ENCODE data around the gene HAUS7.

HAUS7 gene

GRCh38 chrX:153475751-153476281, 5.4 kb upstream of the HAUS7 start:
- DNase-seq, result no peak

GRCh38 chrX:153475271-153475670, 4.9 kb upstream of the HAUS7 start:
- no peak for DNase-seq

GRCh38 chrX:153474718-153475117, 4.3 kb upstream of the HAUS7 start:
- peak; percentile 45 to 61 for DNase-seq

GRCh38 chrX:153474266-153474665, 3.9 kb upstream of the HAUS7 start:
- DNase-seq, result no peak

GRCh38 chrX:153473126-153473525, 2.8 kb upstream of the HAUS7 start:
- no peak for DNase-seq

- DNase-seq, result no peak
These were observed 1.4 kb upstream of the HAUS7 start for GRCh38 chrX:153471663-153472280.

GRCh38 chrX:153469811-153470410, 465 bp downstream of the HAUS7 start:
- DNase-seq, result no peak

- no peak for DNase-seq
These were observed 2.3 kb downstream of the HAUS7 start for GRCh38 chrX:153468008-153468580.

GRCh38 chrX:153465691-153466380, 4.5 kb downstream of the HAUS7 start:
- no peak for DNase-seq

- no peak for DNase-seq
These were observed 6.3 kb downstream of the HAUS7 start for GRCh38 chrX:153464116-153464515.

- DNase-seq, result no peak
These were observed 6.8 kb downstream of the HAUS7 start for GRCh38 chrX:153463556-153463955.

GRCh38 chrX:153463031-153463430, 7.3 kb downstream of the HAUS7 start:
- no peak for DNase-seq

- DNase-seq, result no peak
These were observed 8.1 kb downstream of the HAUS7 start for GRCh38 chrX:153462291-153462690.

- DNase-seq, result peak; percentile 39 to 40
These were observed 9.6 kb downstream of the HAUS7 start for GRCh38 chrX:153460826-153461225.

GRCh38 chrX:153459986-153460385, 10.4 kb downstream of the HAUS7 start:
- no peak for DNase-seq

- DNase-seq, result no peak
These were observed 11.9 kb downstream of the HAUS7 start for GRCh38 chrX:153458476-153458875.

GRCh38 chrX:153457827-153458466, 12.4 kb downstream of the HAUS7 start:
- no peak for DNase-seq

GRCh38 chrX:153457136-153457825, 13.1 kb downstream of the HAUS7 start:
- no peak for DNase-seq

- DNase-seq, result no peak
These were observed 13.7 kb downstream of the HAUS7 start for GRCh38 chrX:153456704-153457103.

GRCh38 chrX:153456161-153456560, 14.2 kb downstream of the HAUS7 start:
- DNase-seq, result no peak

- no peak for DNase-seq
These were observed 14.8 kb downstream of the HAUS7 start for GRCh38 chrX:153455571-153455970.

- DNase-seq, result no peak
These were observed 15.3 kb downstream of the HAUS7 start for GRCh38 chrX:153454901-153455550.

Data from activated CD4-positive, alpha-beta T cell treated with anti-CD3 and anti-CD28 coated beads, Interleukin-2, amount 50 U/mL, for 4 hours (primary cell).